GM18858 (cell line): ENCODE results near the gene ONECUT3.

Experiments used
- ATAC-seq: cut with Tn5 transposase; IDR thresholded peaks from one replicate; pipeline ENCODE4 v1.9.1; 2021; ENCODE audit not compliant: unreplicated experiment

Gene ONECUT3

GRCh38 chr19:1739960-1740629 lies 13.2 kb upstream of the ONECUT3 start:
- ATAC-seq: no peak

GRCh38 chr19:1742989-1743696 lies 10.2 kb upstream of the ONECUT3 start:
- ATAC-seq: no peak

- ATAC-seq: no peak
These were observed 9.1 kb upstream of the ONECUT3 start for GRCh38 chr19:1744133-1744665.

GRCh38 chr19:1744822-1745563 lies 8.3 kb upstream of the ONECUT3 start:
- no peak for ATAC-seq

- no peak for ATAC-seq
These were observed 7.7 kb upstream of the ONECUT3 start for GRCh38 chr19:1745589-1746031.

- no peak for ATAC-seq
These were observed 6.7 kb upstream of the ONECUT3 start for GRCh38 chr19:1746401-1747284.

GRCh38 chr19:1747285-1748114 lies 5.8 kb upstream of the ONECUT3 start:
- ATAC-seq: no peak

GRCh38 chr19:1748115-1748872 lies 5.0 kb upstream of the ONECUT3 start:
- no peak for ATAC-seq

- ATAC-seq: no peak
These were observed 4.4 kb upstream of the ONECUT3 start for GRCh38 chr19:1748873-1749341.

- ATAC-seq: no peak
These were observed 3.6 kb upstream of the ONECUT3 start for GRCh38 chr19:1749373-1750342.

- no peak for ATAC-seq
These were observed 2.8 kb upstream of the ONECUT3 start for GRCh38 chr19:1750343-1751021.

GRCh38 chr19:1751367-1752008 lies 1.8 kb upstream of the ONECUT3 start:
- ATAC-seq: no peak

- no peak for ATAC-seq
These were observed 1.1 kb upstream of the ONECUT3 start for GRCh38 chr19:1752009-1752756.

GRCh38 chr19:1754018-1754635 lies 821 bp downstream of the ONECUT3 start:
- ATAC-seq: no peak

GRCh38 chr19:1754636-1755466 lies 1.5 kb downstream of the ONECUT3 start:
- ATAC-seq: no peak
